ENCODE data around the gene SETDB1. TPM values are rescaled to one million over a fixed set of nuclear protein-coding genes. Genes with fewer than 3 reads are reported as not detected.

The SETDB1 gene
- polyA plus RNA-seq, 1 donor, result 45.0 TPM

GRCh38 chr1:150931773-150932172 lies 5.6 kb downstream of the SETDB1 start:
- no peak for DNase-seq

GRCh38 chr1:150944856-150945255 lies 18.7 kb downstream of the SETDB1 start:
- DNase-seq, result no peak

- DNase-seq, result no peak
Observed at GRCh38 chr1:150954708-150955107, 28.5 kb downstream of the SETDB1 start.

- no peak for DNase-seq
Observed at GRCh38 chr1:150955280-150955679, 29.1 kb downstream of the SETDB1 start.

- DNase-seq, result no peak
Observed at GRCh38 chr1:150957666-150958065, 31.5 kb downstream of the SETDB1 start.

- DNase-seq, result no peak
Observed at GRCh38 chr1:150960646-150961045, 34.5 kb downstream of the SETDB1 start.

- no peak for DNase-seq
Observed at GRCh38 chr1:150961756-150962155, 35.6 kb downstream of the SETDB1 start.

- no peak for DNase-seq
Observed at GRCh38 chr1:150963321-150964163, 37.4 kb downstream of the SETDB1 start.

GRCh38 chr1:150964164-150964489 lies 38.0 kb downstream of the SETDB1 start:
- no peak for DNase-seq

- no peak for DNase-seq
Observed at GRCh38 chr1:150965605-150966004, 39.4 kb downstream of the SETDB1 start.

GRCh38 chr1:150966011-150966410 lies 39.8 kb downstream of the SETDB1 start:
- DNase-seq, result no peak

- DNase-seq, result no peak
Observed at GRCh38 chr1:150967936-150968335, 41.8 kb downstream of the SETDB1 start.

- DNase-seq, result no peak
Observed at GRCh38 chr1:150968491-150968890, 42.3 kb downstream of the SETDB1 start.

GRCh38 chr1:150969626-150970025 lies 43.5 kb downstream of the SETDB1 start:
- no peak for DNase-seq

- DNase-seq, result no peak
Observed at GRCh38 chr1:150970808-150971582, 44.8 kb downstream of the SETDB1 start.

GRCh38 chr1:150971583-150972416 lies 45.6 kb downstream of the SETDB1 start:
- DNase-seq, result no peak

- no peak for DNase-seq
Observed at GRCh38 chr1:150972417-150972940, 46.3 kb downstream of the SETDB1 start.

- no peak for DNase-seq
Observed at GRCh38 chr1:150973258-150973835, 47.2 kb downstream of the SETDB1 start.

GRCh38 chr1:150973836-150974579 lies 47.8 kb downstream of the SETDB1 start:
- peak; percentile 40 for DNase-seq

- DNase-seq, result peak; percentile 91
Observed at GRCh38 chr1:150974580-150975478, 48.7 kb downstream of the SETDB1 start, which contains the start of gene CERS2. TSS of gene CERS2 (minus strand) at chr1:150974835. CDS start at chr1:150969090, 5,745 bp downstream.
